CD1c-positive myeloid dendritic cell (primary cell): ENCODE results near the gene LGALS3BP.

Experiments used
- DNase-seq: peaks from one replicate; pipeline ENCODE4 v3.0.0-alpha.2; 2016; ENCODE audit errors: extremely low spot score

LGALS3BP gene

DNA sequence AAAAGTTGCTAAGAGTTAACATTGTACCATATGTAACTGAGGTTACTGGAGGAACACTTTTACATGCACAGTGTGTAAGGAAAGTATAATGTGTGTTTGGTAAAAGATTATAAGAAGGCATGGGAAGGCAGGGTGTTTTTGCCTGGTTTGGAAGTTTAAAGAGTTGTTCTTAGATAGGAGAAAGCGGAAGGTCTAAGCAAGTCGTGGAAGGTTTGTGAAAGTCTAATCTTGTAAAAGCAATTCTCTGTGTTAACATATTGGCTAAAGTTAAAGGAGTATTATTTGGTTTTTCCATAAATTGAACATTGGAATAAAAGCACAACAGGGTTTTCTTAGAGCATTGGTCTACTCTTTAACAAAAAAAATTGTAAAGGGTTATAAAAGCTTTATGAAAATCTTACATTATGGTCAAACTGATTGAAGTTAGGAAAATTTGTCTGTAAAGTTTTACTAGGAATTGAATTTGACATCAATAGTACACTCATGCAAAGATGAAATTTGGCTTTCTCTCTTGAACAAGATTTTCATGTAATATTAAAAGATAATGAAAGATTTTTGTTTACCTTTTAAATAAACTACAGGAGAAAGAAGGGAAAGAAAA lies 34.5 kb upstream of the LGALS3BP start:
- DNase-seq = no peak

DNA sequence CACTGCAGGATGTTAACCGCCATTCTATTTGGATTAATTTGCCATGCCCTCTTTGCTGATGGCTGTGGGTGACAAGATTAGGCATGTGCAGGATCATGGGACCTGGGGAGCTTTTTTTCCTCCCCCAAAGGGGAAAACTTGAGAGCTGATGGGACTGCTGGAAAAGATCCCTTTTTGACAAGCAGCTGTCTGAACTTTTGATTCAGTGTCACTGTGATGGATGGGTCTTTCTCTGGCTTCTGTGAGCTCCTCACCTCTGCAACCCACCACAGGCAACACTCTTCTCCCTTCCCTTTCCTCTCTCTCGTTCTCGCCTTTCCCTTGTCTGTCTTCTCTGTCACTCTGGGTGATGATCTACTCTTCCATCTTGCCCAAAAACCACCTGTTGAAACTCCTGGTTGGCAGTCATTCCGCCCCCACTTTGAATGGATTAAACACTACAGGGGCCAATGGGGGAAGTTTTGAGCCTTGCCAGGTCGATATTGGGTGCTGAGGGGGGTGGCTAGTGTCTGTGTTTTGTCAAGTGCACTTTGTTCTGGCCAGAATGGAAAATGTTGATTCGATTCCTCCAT lies 32.9 kb upstream of the LGALS3BP start:
- DNase-seq = no peak

- DNase-seq = peak; percentile 45
Measured at GRCh38 chr17:79011451-79012147, 31.9 kb upstream of the LGALS3BP start.

GRCh38 chr17:79010304-79010646 lies 30.6 kb upstream of the LGALS3BP start:
- DNase-seq = no peak

DNA sequence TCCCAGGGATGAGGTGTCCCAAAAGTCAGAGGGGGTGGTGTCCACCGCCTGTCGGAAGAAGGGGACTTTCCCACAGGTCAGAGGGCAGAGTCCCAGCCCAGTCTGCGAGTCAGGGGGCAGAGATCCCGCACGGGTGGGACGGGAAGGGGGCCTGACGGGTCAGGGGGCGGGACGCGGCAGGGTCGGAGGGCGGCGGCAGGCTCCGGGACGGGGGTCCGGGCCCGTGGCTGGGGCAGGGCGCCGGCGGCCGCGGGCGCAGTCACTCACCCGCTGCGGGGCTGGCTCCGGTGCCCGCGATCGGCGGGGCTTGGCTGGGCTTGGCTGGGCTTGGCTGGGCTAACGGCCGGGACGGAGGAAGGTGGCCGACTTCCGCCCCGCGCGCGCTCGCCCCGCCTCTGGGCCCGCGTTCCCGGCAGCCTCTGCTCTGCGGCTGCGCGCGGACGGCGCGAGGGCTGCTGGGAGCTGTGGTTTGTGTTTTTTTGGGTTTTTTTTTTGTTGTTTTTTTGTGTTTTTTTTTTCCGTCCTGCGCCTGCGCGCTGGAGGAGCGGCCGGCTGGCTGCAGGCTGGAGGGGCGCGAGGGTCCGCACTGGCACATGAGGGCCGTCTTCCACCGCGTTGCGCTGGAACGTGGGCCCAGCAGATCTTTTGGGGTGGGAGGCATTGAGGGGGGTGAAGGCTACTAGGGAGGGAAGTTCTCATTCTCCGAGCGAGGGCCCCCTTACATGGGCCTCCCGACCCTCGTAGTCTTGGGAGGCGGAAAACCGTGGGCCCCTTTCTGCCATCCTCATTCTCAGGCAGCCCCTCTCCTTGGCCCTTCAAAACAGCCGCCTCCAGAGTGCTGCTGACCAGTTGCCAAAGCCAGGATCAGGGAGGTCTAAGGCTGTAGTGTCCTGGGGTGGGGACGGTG lies 29.9 kb upstream of the LGALS3BP start, which contains the start of gene CANT1:
Gene CANT1 (minus strand): TSS at position 368 of the 907 bp plus-strand sequence. CDS start 12,142 bp downstream, outside the sequence.
- DNase-seq = peak; percentile 94

DNA sequence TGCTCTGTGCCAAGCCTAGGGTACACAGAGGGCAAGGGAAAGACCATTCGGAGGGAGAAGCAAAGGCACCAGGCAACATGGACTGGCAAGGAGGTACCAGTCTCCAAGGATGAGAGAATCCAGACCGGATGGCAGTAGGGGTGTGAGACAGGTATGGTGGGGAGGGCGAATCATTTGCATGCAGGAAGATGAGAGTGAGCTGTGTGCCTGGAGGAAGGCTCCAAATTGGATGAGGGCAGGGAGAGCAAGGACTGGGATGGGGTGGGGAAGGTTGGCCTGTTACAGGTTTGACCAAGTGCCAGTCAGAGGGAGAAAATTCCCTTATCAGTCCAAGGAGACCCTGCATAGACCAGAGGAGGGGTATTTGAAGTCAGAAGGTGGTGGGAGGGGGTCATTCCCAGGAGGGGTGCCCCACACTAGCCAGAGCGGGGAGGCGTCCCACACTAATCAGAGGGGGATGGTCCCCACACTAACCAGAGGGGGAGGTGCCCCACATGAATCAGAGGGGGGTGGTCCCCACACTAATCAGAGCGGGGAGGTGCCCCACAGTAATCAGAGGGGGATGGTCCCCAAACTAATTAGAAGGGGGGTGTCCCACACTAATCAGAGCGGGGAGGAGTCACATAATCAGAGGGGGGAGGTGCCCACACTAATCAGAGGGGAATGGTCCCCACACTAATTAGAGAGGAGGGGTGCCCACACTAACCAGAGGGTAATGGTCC lies 29.1 kb upstream of the LGALS3BP start:
- DNase-seq = no peak

DNA sequence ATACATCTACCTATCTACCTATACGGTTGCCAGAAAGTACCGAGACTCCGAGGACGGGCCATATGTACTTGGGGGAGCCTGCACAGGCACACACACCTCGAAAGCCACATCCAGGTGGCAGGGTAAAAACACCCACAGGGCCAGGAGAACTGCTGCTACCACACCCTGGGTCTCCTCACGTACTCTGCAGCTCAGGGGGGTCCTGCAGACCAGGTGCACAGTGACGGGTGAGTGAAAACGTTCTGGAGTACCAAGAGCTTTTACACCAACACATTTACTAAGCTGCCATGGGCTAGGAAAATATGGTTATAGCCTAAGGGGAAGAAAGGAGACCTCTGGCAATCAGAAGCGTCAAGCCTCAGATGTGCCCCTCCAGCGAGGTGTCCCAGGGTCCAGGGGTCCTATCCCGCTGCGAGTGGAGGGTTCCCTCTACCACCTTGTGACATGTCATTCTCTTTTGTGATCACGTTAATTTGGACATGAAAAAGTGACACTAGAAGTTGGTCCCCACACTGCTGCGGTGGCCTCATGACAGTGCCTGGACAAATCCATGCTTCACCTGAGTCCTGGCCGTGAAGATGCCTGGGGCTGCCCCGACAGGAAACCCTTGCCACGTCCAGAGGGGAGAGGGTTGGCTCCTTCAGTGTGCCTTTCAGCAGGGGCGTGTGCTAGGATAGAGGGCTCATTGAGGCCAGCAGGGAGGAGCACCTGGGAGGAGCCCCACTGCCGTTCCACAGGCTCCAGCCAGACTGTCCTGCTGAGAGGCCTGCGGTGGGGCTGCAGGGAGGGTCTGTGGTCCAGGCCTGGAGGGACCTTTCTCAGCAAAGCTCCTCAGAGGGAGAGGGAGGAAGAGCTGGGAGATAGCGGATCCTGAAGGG lies 28.0 kb upstream of the LGALS3BP start:
- DNase-seq = no peak

- DNase-seq = no peak
Measured at GRCh38 chr17:79006794-79007503, 27.2 kb upstream of the LGALS3BP start.

GRCh38 chr17:79006046-79006445 lies 26.3 kb upstream of the LGALS3BP start:
- DNase-seq = peak; percentile 50

- no peak for DNase-seq
Measured at GRCh38 chr17:79005063-79005861, 25.5 kb upstream of the LGALS3BP start.

DNA sequence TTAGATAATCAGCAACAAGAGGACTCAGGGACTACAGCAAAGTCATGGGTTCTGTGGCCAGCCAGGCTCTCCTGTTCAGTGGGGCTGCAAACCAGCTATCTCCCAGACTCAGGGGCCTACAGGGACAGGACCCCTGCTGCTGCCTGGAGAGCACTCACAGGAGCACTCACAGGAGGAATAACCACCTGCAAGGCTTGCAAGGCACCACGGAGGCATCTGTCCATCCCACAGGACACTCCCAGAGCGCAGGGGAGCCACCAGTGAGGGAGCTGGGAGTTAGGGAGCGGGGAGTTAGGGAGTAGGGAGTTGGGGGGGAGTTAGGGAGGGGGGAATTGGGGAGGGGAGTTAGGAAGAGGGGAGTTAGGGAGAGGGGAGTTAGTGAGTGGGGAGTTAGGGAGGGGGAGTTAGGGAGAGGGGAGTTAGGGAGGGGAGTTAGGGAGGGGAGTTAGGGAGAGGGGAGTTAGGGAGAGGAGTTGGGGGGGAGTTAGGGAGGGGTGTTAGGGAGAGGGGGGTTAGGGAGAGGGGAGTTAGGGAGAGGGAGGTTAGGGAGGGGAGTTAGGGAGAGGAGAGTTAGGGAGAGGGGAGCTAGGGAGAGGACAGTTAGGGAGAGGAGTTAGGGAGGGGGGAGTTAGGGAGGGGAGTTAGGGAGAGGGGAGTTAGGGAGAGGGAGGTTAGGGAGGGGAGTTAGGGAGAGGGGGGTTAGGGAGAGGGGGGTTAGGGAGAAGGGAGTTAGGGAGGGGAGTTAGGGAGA lies 24.1 kb upstream of the LGALS3BP start:
- no peak for DNase-seq

DNA sequence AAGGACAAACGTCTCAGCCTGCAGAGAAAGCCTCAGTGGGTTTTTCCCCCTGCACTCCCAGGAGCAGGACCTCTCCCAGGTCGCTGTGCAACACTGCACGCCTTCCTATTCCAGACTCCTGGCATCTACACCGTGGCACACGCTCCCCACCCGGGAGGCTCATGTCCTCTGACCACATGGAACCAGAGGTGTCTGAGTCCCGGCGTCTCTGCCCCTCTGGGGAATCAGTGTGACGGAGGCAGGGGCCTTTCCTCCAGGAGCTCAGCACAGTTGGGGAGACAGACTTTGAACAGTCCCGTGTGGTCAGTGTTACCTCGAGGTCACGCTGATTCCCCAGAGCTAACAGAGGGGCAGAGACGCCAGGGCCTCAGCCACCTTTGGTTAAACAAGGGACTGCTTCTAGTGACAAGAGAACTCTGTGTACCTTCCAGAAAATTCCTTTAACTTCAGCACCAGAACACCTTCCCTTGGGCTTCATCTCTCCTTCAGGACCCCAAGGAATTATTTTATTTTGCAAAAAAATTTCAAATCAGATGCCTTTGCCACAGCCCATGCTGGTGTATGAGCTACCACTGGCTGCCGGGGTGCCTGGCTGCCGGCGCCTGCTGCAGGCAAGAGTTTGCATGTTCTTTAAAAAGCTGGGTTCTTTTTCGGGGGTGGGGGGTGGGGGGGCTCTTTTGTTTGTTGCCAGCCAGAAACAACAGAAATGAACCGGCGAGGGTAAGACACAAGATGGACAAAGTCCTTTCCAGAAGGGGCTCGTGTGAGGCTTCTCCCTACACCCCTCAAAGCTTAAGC lies 23.3 kb upstream of the LGALS3BP start:
- DNase-seq = no peak

DNA sequence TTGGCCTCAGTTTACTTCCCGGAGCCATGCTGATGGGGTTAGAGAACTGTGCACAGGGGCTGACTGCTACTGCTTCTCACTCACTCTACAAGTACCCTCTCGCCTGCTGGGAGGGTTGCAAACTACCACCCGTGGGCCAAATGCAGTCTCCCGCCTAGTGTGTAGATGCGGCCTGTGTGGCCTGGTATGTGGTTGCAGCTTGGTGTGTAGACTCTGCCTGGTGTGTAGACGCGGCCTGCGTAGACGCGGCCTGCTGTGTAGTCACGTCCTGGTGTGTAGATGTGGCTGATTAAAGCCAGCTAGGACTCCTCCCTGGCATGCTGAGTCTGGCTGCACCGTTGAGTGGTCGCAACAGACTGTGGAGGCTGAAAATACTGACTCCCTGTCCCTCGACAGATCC lies 22.6 kb upstream of the LGALS3BP start:
- no peak for DNase-seq

DNA sequence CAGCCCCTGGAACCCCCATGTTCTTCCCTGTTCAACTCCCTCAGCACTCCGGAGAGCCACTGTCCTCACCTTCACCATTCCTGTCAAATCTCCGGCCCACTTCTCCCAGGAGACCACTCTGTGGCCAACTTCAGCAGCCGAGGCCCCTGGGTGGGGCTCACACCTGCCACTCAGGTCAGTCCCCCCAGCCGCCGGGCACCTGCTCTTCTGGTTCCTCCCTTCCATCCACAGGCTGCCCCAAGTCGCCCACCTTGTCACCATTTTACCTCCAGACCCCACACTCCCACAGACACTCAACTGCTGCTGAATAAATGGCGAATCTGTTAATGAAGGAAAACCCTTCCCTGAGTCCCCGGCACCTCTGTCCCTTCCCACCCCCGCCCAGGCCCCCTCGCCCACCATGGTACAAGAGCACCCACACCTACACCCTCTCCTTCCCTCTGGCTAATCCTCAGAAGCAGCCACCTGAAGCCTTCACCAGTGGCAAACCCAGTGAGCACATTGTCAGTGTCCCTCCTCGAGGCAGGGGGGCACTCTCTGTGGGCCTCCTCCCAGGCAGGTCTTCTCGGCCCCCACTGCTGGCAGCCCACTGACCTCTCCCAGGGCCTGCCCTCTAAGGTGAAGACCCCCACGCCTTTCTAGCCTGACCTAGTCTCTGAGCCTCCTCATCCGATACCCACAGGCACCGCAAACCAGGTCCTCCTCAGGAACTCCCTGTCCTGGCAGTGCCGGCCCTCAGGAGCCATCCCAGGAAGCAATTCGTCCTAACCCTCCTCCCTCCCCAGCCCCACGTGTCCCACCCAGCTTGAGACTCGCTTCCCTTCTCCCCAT lies 21.7 kb upstream of the LGALS3BP start:
- DNase-seq = no peak

- DNase-seq = no peak
Measured at GRCh38 chr17:79000396-79001189, 20.9 kb upstream of the LGALS3BP start.

DNA sequence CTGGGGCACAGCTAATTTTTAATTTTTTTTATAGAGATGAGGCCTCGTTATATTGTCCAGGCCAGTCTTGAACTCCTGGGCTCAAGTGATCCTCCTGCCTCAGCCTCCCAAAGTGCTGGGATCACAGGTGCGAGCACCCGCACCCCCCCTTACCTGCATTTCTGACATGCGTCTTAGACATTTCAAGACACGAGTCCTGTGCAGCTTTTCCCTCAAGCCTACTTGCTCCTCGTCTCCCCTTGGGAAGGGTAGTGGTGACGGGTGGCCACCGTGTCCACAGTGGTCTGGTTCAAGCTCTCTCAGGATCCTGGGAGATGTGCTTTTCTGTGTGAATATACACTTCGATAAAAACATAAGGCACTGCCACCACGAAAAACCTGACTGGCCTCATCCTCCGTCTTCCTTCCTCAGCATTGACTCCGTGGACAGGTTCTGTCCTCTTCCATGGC lies 20.2 kb upstream of the LGALS3BP start:
- DNase-seq = no peak
